NCI-H446 (cell line): ENCODE data around the gene ETS1.

Experiments used
- DNase-seq, 2 experiments: peaks; one replicate each; lab custom pipeline; 2025; lab: John Stamatoyannopoulos, UW

Gene ETS1

GRCh38 chr11:128434411-128434810, 152.9 kb downstream of the ETS1 start:
- no peak for DNase-seq

- no peak for DNase-seq
These were observed 154.4 kb downstream of the ETS1 start for GRCh38 chr11:128432926-128433325.

- DNase-seq, result no peak
These were observed 155.4 kb downstream of the ETS1 start for GRCh38 chr11:128431931-128432330.

- no peak for DNase-seq
These were observed 158.4 kb downstream of the ETS1 start for GRCh38 chr11:128428935-128429334.

GRCh38 chr11:128424851-128425285, 162.5 kb downstream of the ETS1 start:
- DNase-seq, result no peak

GRCh38 chr11:128424271-128424711, 163.1 kb downstream of the ETS1 start:
- no peak for DNase-seq

GRCh38 chr11:128422576-128423370, 164.6 kb downstream of the ETS1 start:
- DNase-seq, result no peak

GRCh38 chr11:128421577-128422330, 165.6 kb downstream of the ETS1 start:
- DNase-seq, result no peak

- no peak for DNase-seq
These were observed 166.4 kb downstream of the ETS1 start for GRCh38 chr11:128420951-128421350.

- DNase-seq, result no peak
These were observed 167.1 kb downstream of the ETS1 start for GRCh38 chr11:128420265-128420664.

GRCh38 chr11:128419012-128419767, 168.2 kb downstream of the ETS1 start:
- DNase-seq, result no peak

- no peak for DNase-seq
These were observed 169.6 kb downstream of the ETS1 start for GRCh38 chr11:128417607-128418324.

- DNase-seq, result no peak
These were observed 170.4 kb downstream of the ETS1 start for GRCh38 chr11:128416976-128417375.

GRCh38 chr11:128415539-128415938, 171.8 kb downstream of the ETS1 start:
- no peak for DNase-seq

GRCh38 chr11:128412847-128413791, 174.2 kb downstream of the ETS1 start:
- DNase-seq, result no peak

GRCh38 chr11:128411812-128412211, 175.5 kb downstream of the ETS1 start:
- DNase-seq, result no peak

GRCh38 chr11:128411150-128411549, 176.2 kb downstream of the ETS1 start:
- DNase-seq, result no peak

GRCh38 chr11:128409476-128409875, 177.9 kb downstream of the ETS1 start:
- DNase-seq, result no peak
